ENCODE measurements around the gene PDX1.

- TF ChIP-seq POLR2A (IDR thresholded peaks at IDR 0.05) (no peak), CTCF (IDR thresholded peaks at IDR 0.05) (no peak)
These were observed 10.1 kb downstream of the PDX1 start for GRCh38 chr13:27929868-27930267.
